Liver (tissue), 3 donors: Measurements from ENCODE around the gene MYL4.

Source experiments
- ATF3 ChIP-seq: IDR thresholded peaks from 2 replicates; pipeline ENCODE4 v1.6.1; 2016; ENCODE audit warnings: antibody characterized with exemption
- CTCF ChIP-seq: fragments of 150-350 bp; IDR thresholded peaks from 2 replicates; pipeline ENCODE4 v1.5.1; 2017; ENCODE audit warnings: improper control_type of control experiment, low read depth, low read length; ENCODE audit not compliant: missing input control
- REST ChIP-seq: IDR thresholded peaks from 2 replicates; pipeline ENCODE4 v1.6.1; 2016; ENCODE audit warnings: antibody characterized with exemption, mild to moderate bottlenecking
- donor health status: healthy.
- donor health status: healthy.

- TF ChIP-seq CTCF (no peak), REST (peak; percentile 49), ATF3 (no peak)
Measured at GRCh38 chr17:47252209-47252608, 43.1 kb downstream of the MYL4 start.
